ENCODE measurements around the gene TAGLN3.

Gene TAGLN3

DNA sequence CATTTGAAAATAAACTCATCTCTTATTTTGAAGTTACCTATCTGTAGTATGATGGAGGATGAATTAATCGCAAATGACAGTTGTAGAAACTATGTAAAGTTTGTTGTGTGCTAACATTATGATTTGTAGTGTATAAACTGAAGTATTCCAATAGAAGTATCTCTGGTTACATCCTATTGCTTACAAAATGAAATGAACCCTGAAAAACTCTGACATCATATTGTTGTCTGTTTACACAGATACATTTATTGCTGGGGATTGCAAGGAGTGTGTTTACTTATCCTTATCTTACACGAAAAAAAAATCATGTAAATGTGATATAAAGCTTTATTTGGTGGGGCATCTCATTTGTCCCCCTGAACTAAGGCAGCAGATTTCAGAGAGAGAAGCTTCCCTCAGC lies 22.5 kb upstream of the TAGLN3 start:
- DNase-seq, result no peak

DNA sequence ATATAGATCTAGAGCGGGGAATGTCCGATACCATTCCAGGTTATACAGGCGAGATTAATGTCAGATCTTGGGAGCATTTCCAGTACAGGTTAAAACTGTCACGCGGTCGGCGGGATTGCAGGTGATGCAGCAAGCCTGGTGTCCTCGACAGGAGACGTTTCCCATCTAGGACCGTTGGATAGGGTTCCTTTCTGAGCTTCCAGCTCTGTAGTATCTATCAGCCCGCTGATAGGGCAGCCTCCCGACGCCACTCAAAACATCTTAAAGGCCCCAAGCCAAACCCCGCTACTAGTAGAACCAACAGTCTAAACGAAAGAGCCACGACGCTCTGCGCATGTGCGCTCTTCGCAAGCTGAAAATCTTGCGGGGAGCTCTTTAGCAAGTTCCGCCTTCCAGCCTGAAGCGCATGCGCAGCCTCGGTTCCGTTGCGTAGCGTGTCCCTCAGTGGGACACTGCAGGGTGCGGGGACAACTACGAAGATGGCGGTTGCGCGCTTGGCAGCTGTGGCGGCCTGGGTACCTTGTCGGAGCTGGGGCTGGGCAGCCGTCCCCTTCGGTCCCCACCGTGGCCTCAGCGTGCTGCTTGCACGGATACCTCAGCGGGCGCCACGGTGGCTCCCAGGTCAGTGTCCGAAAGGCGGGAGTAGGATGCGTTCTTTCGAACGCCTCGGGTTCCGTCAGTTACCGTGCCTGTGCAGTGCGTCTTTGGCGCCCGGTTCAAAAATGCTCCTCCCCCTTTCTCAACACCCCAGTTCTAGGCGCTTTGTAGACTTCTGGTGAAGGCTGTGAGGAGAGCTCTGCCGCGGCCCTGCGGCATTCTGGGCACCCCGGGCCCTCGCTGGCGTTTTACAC lies 19.9 kb upstream of the TAGLN3 start, which contains the start of gene ABHD10:
Gene ABHD10 (plus strand): TSS at position 444 of the 851 bp plus-strand sequence. CDS start 36 bp downstream, at position 480.
- peak; percentile 53 to 99 (median 93) for DNase-seq

GRCh38 chr3:111979434-111980038 lies 19.2 kb upstream of the TAGLN3 start:
- no peak for DNase-seq

DNA sequence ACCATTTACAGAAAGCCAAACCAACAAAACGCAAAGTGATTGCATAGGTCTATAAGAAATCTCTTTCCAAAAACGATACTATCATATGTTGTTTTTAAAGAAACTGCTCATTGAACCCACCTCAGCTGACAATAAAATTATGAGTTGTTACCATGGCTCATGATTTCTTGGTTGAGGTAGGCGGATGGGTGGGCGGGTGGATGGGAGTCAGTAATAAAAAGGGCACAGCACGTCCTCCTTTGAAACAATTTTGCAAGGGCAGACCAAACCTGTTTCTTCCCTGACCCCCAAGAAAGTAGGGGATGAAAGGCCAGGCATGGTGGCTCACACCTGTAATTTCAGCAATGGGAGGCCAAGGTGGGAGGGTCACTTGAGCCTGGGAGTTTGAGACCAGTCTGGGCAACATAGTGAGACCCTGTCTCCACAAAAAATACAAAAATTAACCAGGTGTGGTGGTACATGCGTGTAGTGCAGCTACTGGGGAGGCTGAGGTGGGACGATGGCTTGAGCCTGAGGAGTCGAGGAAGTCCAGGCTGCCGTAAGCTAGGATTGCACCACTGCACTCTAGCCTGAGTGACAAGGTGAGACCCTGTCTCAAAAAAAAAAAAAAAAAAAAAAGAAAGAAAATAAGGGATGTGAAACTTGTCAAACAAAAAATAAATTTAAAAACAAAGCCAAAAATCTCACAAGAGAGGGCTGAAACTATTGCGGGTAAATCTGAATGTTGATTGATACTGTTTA lies 17.8 kb upstream of the TAGLN3 start:
- no peak for DNase-seq

GRCh38 chr3:111981457-111981763 lies 17.3 kb upstream of the TAGLN3 start:
- DNase-seq, result no peak

GRCh38 chr3:111984636-111985298 lies 14.0 kb upstream of the TAGLN3 start:
- DNase-seq, result no peak

- no peak for DNase-seq
Measured at GRCh38 chr3:111986800-111987199, 11.9 kb upstream of the TAGLN3 start.

DNA sequence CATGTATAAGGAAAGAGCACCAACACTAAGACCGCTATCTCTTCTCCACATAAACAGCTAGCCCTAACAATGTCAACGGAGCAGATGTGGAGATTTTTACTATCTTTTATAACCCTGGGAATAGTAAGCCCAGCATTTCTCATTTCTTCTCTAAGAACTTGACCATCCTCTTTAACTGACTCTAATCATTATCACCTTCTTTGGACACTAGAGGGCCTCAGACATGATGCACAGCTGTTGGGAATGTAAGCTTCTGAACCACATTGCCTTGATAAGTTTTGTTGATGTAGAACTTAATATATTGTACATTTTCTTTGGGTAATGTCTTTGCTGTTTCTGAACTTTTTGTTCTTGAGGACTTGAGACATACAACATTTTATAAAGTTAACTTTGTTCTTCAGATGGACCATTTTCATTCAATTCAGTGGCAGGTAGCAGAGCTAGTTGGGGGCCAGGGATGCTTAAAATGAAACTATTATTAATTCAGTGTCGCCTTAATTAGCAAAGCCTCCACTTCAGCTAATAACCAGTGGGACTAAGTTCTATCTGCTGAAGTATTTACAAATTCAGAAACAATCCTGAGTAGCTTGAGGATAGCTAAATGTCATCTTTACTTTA lies 9.6 kb upstream of the TAGLN3 start:
- DNase-seq, result peak in 1 of 58 donors; percentile 60

GRCh38 chr3:111993038-111993437 lies 5.7 kb upstream of the TAGLN3 start:
- no peak for DNase-seq

- peak in 8 of 58 donors; percentile 14 to 69 (median 32) for DNase-seq
Measured at GRCh38 chr3:111999484-112000324, 982 bp downstream of the TAGLN3 start.

- peak in 2 of 58 donors; percentile 12 to 26 for DNase-seq
Measured at GRCh38 chr3:112000367-112000771, 1.6 kb downstream of the TAGLN3 start.

GRCh38 chr3:112000966-112001365 lies 2.2 kb downstream of the TAGLN3 start:
- no peak for DNase-seq

DNA sequence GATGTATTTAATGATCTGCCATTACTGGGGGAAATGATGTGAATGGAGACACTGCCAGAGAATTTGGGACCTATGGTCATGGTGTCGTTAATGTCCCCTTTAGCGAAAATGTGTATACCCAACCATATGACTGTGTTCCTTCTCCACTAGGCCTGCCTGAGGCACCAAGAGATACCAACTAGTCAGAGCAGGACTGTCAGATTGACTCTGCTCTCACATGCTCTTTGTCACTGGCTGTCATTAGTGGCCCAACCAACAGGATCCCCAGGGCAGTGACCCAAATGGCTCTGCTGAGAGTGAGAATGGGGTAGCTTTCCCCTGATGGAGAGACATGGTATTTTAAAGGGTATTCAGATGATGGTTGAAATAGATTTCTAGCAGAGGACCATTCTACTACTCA lies 2.8 kb downstream of the TAGLN3 start:
- no peak for DNase-seq

DNA sequence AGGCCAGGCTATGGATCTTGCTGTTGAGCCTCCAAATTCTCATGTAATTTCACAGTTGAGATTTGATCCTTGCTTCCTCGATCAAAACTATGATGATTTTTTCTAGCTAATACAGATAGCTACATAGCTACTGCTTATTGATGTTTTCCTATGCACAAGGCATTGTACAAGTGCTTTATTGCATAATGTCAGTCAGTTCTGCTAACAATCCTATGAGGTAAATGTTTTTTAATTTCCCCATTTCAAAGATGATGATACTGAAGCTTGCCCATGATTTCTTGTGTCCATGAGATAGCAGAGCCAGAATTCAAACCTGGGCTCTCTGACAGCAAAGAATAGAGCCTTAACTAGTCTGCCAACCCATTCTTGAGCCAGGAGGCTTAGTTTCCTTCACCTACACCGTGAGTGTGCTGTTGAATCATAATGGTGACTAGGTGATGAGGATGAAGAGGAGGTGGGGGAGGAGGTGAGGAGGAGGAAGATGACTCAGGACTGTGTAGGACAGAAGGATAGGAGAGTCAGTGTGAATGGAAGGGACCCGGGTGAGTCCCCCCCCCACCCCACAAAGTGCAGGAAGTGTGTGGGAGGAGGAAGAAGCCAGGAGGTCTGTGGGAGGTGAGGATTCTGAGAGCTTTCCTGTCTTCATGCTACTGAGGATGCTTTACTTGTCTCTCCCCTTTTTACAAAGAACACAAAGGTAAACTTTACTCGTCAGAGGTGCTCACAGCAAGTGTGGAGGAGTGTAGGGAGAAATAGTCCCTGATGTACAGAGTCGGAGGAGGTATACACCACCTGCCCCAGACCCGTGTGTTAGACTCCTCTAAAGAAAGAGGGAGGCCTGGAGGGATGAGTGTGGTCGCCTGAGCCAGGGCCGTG lies 3.6 kb downstream of the TAGLN3 start:
- peak in 15 of 58 donors; percentile 9 to 56 (median 32) for DNase-seq

GRCh38 chr3:112003321-112004080 lies 4.8 kb downstream of the TAGLN3 start:
- DNase-seq, result no peak

- no peak for DNase-seq
Measured at GRCh38 chr3:112004187-112004586, 5.5 kb downstream of the TAGLN3 start.

- DNase-seq, result no peak
Measured at GRCh38 chr3:112004669-112005068, 5.9 kb downstream of the TAGLN3 start.

GRCh38 chr3:112005091-112005672 lies 6.5 kb downstream of the TAGLN3 start:
- DNase-seq, result no peak
